Gastrocnemius medialis (tissue), 4 donors: Measurements from ENCODE around the gene GIGYF2.
"Not testable (repeated sequence)": the region's sequence is repeated elsewhere in the genome, so short reads cannot be mapped to it uniquely, and the experiment has no call there.

Experiments used
- CTCF ChIP-seq, 5 experiments: fragments of 450-650 bp in 3 of 5; fragments of 200-600 bp in 2 of 5; sonication (generic) in 2 of 5; IDR thresholded peaks in 4 of 5; conservative IDR thresholded peaks in 1 of 5; 1 replicate in 4 of 5; 2 replicates in 1 of 5; pipeline ENCODE4 v1.5.1; 2016 to 2019; ENCODE audit warnings: antibody characterized with exemption in 5 of 5, mild to moderate bottlenecking in 3 of 5, moderate library complexity in 3 of 5
- POLR2A ChIP-seq, 2 donors: fragments of 450-650 bp; IDR thresholded peaks; one replicate each; pipeline ENCODE4 v1.6.1; 2017; ENCODE audit warnings: antibody characterized with exemption in 2 of 2, mild to moderate bottlenecking in 2 of 2, moderate library complexity in 2 of 2

DNA sequence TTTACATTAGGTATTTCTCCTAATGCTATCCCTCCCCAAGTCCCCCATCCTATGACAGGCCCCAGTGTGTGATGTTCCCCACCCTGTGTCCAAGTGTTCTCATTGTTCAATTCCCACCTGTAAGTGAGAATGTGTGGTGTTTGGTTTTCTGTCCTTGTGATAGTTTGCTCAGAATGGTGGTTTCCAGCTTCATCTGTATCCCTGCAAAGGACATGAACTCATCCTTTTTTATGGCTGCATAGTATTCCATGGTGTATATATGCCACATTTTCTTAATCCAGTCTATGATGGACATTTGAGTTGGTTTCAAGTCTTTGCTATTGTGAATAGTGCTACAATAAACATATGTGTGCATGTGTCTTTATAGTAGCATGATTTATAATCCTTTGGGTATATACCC lies 22.9 kb downstream of the GIGYF2 start:
- TF ChIP-seq CTCF (IDR thresholded peaks at IDR 0.05 in 4 of 5, conservative IDR thresholded peaks at IDR 0.05 in 1 of 5); POLR2A (IDR thresholded peaks at IDR 0.05): not testable (repeated sequence)
